ENCODE data around the gene MYO1A.
A peak's percentile ranks its signal among the peaks of the same experiment; 100 is the strongest.

The MYO1A gene

GRCh38 chr12:57049890-57050289 lies at the start of gene MYO1A:
Gene MYO1A (minus strand): TSS chr12:57050129. CDS start chr12:57048323, 1,806 bp downstream.
- no peak for DNase-seq

GRCh38 chr12:57099047-57099714 lies 49.3 kb upstream of the MYO1A start:
- DNase-seq, result no peak

- no peak for DNase-seq
Observed at GRCh38 chr12:57098546-57098945, 48.6 kb upstream of the MYO1A start.

GRCh38 chr12:57097554-57097835 lies 47.6 kb upstream of the MYO1A start:
- DNase-seq, result no peak

GRCh38 chr12:57096748-57097553 lies 47.0 kb upstream of the MYO1A start:
- DNase-seq, result no peak

GRCh38 chr12:57096099-57096572 lies 46.2 kb upstream of the MYO1A start:
- DNase-seq, result no peak

GRCh38 chr12:57095440-57095839 lies 45.5 kb upstream of the MYO1A start:
- DNase-seq, result no peak

- no peak for DNase-seq
Observed at GRCh38 chr12:57094208-57095160, 44.6 kb upstream of the MYO1A start.

- DNase-seq, result peak; percentile 88
Observed at GRCh38 chr12:57093415-57094207, 43.7 kb upstream of the MYO1A start.

GRCh38 chr12:57092876-57093414 lies 43.0 kb upstream of the MYO1A start:
- no peak for DNase-seq

- no peak for DNase-seq
Observed at GRCh38 chr12:57092529-57092862, 42.6 kb upstream of the MYO1A start.

- DNase-seq, result no peak
Observed at GRCh38 chr12:57091638-57092528, 42.0 kb upstream of the MYO1A start.

GRCh38 chr12:57090924-57091637 lies 41.2 kb upstream of the MYO1A start:
- DNase-seq, result no peak

GRCh38 chr12:57090490-57090889 lies 40.6 kb upstream of the MYO1A start:
- no peak for DNase-seq

- DNase-seq, result peak; percentile 59
Observed at GRCh38 chr12:57089271-57090245, 39.6 kb upstream of the MYO1A start.

GRCh38 chr12:57088354-57089270 lies 38.7 kb upstream of the MYO1A start, which contains the start of gene NAB2:
Gene NAB2 (plus strand): TSS chr12:57089114. CDS start chr12:57089272, 158 bp downstream.
- DNase-seq, result peak; percentile 98

- peak; percentile 99 for DNase-seq
Observed at GRCh38 chr12:57087691-57088353, 37.9 kb upstream of the MYO1A start.
